ENCODE data around the gene SDCCAG8. TPM values are rescaled to one million over a fixed set of nuclear protein-coding genes. Genes with fewer than 3 reads are reported as not detected.
A peak's percentile ranks its signal among the peaks of the same experiment; 100 is the strongest.

The SDCCAG8 gene
- polyA plus RNA-seq, 10 donors: 17.9 to 27.1 (median 22.9) TPM

DNA sequence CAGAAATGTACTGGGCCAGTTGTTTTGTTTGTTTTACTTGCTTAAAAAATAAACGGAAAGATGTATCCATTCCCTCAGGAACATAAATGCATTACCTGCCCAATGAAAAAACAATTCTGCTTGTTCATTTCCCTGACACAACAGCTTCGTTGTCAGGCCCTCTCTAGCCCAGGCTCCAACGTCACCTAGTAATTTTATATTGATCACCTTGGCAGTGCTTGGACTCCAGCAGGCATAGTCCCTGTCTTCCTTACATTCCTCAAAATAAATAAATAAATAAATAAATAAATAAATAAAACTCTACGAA, 2.0 kb upstream of the SDCCAG8 start:
- no peak for DNase-seq

DNA sequence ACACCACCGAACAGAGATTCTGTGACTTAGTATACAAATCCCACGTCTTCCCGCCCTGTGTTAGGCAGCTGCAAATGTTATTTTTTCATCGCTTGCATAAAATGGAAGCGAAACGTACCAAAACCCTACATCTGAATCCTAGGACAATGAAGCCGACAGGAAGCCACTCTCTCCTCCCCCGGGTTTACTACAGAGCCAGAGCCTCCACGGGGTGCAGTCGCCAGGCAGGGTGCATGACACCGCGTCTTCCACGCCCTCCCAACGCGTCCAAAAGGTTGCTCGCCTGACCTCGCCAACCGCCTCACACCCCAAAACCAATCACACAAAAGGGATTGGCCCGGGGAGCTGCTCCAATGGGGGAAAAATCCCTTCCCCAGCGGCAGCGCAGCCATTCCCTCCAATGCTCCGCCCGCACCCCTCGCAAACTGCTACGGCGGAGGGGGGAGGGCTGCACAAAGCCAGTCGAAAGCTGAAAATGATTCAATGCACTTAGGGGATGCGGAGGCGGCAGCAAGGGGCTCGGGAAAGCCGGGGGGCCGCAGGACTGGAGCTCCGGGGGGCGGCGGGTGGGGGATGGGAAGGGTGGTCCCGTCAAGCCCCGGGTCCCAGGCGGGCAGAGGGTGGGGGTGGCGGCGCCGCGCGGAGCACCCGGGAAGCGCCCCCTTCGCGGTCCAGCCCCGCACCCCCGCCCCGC, 1.5 kb upstream of the SDCCAG8 start:
- DNase-seq: peak; percentile 52 to 88 (median 66)

DNA sequence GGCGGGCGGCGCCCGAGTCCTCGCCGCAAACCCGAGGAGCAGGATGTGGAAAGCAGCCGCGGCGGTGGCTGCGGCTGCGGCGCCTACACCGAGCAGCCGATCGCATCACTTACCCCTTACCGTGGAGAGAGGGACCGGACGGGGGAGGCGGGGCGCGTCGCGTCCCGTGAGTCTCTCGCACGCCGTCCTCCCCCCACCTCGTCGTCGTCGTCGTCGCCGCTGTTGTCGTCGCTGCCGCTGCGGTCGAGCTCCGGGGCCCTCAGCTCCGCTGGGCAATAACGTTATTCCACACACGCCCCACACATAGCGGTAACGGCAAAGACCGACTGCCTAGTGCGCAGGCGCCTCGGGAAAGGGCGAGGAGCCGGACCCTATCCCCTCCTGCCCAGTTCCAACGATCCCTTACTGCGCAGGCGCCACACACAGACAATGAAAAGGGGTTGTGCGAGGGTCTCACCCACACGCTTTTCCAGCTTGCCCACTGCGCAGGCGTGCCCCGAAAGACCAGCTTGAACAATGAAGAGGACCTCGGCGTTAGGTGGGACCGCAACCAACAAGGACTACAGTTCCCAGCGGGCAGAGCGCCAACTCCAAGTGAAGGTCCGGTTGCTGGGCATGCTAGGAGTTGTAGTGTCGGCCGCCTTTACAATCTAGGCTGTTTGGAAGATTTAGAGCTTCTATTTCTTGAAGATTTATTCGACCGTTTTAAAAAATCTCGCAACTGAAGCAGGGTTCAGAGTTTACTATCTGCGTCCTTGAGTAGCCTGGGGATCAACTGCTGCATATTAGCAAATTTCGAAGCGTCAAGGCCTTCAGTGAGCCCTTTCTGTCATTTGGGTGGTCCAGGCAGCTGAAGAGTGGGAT, 682 bp upstream of the SDCCAG8 start, which contains the start of gene CEP170:
CEP170 (minus strand) TSS at position 355 of the 864 bp plus-strand sequence. CDS start 30,001 bp downstream, outside the sequence.
- DNase-seq: peak; percentile 98 to 99 (median 98)

DNA sequence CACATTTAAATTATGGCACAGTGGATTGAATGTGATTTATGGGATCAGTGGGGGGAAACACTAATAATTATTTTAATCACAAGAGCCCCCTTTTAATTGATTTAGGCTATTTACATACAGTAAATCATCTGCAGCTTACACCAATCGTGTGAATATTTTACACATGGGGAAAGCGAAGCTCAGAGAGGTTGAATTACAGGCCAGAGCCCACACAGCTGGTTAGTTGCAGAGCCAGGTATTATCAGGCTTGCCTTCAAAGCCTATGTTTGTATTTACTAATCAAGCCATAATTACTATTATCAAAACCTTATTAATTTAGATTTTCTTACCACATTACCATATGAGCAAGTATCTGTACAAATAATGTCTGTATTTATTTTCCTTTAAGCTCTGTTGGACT, 749 bp downstream of the SDCCAG8 start:
- DNase-seq: no peak

DNA sequence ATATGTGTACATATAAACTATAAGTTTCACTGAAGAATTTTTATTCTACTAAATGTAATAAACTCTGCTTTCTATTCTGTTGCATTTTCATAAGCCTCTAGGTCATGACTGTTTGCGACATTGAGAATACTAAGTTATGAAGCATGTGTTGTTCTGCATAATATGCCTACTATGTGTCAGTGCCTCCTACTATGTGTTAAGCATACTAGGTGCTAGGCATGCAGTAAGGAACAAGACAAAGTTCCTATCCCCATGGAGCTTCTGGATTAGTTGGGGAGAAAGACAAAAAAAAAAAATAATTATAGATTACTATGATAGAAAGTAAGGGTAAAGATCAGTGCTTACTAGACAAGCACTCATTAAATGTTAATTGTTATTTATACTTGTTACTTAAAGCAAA, 1.3 kb downstream of the SDCCAG8 start:
- no peak for DNase-seq

DNA sequence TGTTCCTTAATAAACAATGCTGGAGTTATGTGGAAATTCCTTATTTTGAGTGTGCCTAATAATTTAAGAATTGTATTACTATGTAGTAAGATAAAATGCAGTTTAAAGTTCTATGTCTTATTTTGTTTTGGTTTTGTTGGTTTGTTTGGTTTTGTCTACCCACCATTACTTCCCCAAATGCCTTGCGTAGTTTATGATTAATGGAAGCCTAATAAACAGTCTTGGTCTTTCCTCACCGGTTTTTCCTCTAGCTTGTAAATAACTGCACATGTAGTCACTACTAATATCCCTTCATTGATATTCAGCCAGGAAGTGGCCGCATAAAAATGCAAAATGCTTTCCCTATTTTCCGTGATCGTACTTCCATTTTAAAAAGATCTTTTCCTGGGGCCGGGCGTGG, 2.9 kb downstream of the SDCCAG8 start:
- DNase-seq: no peak

DNA sequence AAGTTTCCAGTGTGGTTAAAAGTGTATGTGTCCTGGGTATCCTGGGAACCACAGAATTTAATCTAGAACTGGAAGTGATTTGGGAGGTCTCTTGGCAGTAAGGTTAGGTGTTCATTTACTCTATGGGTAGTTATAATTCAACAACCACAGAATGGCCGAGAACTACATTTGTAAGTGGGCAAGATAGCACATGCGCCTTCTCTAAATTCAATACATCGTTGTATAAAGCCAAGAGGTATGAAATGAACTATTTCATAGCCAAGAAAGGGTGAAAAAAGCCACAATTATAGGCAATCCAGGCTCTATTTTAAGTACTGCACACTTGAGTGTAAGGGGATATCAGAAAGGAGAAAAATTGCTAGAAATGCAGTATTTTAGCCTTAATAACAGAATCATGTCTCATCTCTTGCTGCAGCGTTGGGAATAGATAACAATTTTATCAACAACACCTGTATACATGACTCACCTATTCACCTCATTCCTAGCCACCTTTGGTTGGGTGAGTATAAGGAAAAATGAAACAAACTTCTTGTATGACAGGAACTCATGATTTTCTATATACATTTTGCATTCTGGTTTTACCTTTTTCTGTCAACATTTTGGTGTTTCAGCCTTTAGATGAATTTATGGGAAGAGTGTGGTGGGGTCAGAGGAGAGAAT, 4.5 kb downstream of the SDCCAG8 start:
- no peak for DNase-seq

DNA sequence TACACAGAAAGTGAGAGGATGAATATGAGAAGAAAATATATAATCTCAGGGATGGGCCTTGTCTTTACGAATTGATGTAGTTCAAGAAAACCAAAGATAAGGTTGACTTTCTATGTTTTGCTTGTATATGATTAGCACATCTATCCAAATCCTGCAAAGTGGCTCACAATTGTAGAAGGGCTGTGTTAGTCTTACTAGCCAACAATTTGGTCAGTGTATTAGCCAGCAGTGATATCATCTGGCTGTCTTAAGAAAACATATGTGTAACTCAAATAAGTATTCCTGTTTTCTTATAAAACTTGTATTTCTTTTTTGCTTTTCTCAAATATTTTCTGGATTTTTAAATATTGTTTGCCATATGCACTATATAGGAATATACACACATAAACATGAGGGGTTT, 5.5 kb downstream of the SDCCAG8 start:
- DNase-seq: peak in 2 of 3 donors; percentile 55 to 58

DNA sequence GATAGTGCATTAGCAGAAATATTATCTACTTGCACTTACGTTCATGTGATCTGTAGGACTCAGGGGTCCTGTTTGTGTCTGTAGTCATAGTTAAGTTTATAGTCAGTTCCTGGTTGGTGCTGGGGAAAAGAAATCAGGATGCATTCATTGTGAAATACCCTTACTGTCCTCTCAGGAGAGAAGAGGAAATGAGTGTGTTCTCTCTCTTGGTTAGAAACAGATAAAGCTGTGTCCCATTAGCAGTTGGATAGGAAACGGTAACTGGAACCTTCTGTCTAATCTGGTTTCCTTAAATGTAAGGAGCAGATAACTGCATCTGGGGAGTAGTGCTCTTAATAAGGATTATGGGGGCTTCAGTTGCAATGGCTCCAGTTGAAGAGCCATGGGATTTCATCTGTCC, 8.9 kb downstream of the SDCCAG8 start:
- DNase-seq: peak in 2 of 3 donors; percentile 53 to 69

DNA sequence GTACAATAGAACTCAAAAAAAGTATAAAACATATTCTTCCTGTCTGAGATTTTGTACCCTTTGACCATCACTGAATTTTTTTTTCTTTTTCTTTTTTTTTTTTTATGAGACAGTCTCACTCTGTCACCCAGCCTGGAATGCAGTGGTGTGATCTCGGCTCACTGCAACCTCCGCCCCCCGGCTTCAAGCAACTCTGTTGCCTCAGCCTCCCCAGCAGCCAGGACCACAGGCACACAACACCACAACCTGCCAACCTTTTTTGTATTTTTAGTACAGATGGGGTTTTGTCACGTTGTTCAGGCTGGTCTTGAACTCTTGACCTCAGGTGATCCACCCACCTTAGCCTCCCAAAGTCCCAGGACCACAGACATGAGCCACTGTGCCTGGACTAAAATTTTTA, 10.4 kb downstream of the SDCCAG8 start:
- no peak for DNase-seq

DNA sequence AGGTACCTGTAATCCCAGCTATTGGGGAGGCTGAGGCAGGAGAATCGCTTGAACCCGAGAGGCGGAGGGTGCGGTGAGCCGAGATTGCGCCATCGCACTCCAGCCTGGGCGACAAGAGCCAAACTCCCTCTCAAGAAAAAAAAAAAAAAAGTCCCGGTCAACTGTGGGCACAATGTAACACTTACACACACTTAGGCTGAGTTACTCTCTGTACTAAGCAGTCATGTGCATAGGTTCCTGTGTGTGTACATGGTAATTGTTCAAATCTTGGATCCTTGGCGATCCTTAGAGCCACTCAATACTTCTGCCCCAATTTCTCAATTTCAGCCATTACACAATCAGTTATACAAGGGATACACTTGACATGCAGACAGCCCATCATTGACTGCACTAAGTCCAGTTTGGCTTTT, 11.6 kb downstream of the SDCCAG8 start:
- no peak for DNase-seq

DNA sequence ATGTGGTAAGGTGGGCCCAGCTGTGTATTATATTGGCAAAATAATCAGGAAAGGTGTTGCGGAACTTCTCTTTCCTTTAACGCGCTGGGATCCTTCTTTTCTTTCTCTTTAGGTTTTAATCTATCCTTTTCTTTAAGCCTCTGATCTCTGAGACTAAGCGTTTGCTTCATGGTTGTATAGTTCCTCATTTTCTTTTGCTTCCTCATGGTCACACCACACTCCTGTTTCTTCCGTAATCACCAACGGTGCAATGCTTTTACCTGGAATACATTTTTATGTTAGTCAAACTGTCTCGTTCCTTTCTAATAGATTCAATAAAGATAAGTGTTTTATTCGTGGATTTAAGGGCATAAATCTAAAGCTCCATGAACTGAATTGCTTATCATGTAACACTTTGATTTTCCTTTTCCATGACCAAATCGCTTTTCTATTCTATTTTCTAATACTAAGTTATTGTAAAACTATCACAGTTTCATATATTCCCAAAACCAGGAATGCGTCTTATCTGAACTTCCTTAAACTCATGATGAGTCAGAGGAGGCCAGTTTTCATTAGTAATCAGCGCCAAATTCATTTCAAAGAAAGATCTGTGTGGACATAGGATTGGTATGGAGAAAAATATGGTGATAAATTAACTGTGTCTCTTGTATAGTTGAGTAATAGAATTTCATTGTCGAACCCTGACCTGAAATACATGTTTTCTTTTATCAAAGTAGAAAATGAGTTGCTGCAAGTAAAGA, 12.2 kb downstream of the SDCCAG8 start:
- peak in 1 of 3 donors; percentile 86 for DNase-seq

DNA sequence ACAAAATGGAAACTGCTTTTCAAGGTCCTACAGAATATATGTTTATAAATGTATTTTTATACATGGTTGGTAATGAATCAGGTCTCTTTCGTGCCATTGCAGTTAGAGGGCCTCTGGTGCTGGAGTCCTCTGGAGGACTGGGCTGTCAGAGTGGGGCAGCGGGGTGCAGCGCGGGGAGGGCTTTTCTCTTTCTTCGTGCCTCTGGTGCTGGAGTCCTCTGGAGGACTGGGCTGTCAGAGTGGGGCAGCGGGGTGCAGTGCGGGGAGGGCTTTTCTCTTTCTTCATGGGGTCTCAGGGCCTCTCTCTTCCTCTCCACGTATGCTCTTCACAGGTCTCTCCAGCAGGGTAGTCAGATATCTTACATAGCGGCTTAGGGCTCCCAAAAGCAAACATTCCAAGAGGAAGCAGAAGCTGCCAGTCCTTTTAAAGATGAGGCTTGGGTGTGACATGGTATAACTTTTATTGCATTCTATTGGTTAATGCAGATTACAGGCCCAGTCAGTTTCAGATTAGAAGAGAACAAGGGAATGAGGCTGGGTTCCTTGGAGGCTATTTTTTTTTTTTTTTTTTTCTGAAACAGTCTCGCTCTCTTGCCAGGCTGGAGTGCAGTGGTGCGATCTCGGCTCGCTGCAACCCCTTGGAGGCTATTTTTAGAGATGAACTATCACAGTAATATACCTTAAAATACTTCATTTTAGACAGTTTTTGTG, 13.1 kb downstream of the SDCCAG8 start:
- no peak for DNase-seq

DNA sequence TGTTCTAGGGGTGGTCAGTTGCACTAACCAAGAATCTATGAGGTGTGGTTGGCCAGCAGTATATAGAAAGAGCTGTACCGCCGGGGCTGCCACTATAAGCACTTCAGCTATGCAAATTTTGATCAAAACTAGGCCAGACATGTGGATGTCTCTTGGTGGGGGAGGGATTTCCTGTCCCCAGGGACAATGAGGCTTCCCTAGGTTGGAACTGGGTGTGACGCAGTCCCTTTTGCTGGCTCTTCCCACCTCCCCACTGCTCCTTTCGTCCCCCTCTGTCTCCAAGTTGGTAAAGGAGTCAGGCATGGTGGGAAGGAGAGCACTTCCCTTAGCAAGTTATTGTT, 13.6 kb downstream of the SDCCAG8 start:
- DNase-seq: no peak

DNA sequence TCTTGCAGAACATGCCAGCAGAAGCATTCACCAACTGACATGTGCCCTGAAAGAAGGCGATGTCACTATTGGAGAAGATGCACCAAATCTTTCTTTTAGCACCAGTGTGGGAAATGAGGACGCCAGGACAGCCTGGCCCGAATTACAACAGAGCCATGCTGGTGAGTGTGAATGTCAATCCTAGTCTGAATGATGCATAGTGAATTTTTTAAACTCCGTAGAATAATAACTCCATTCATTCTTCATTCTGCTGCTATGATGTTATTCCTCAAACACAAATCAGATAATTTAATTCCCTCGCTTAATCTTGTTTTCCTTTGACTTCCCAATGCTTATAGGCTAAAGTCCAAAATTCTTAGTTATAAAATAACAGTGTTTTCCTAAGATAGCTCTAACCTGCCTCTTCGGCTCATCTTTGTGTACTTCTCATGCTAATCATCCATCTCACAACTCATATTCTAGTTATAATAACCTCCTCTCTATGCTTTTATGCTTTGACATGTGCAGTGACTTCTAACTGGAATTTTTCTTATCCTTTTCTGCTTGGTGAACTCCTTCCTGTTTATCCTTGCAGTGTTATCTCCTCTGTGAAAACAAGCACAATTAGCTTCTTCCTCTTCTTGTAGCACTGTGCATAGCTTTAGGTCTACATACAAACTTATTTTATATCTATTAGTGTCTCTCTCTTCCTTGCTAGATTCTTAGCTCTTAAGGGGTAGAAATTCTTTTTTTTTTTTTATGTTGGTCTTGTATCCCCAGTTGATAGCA, 14.4 kb downstream of the SDCCAG8 start:
- DNase-seq: no peak

DNA sequence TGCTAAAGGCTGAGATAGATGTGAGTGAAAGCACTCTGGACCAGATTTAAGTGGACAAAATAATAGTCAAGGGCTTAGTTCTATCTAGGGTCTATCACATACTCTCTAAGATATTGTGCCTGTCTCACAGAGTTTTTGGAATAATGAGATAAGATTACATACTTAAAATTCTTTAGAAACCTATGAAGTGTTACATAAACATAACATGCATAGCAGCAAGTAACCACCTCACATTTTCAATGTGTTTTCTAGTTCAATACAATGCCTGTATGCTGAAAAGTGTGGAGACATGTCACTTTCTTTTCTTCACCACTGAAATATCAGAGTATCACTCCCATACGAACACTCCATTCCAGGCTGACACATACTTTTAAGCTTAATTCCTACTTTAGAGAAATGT, 16.2 kb downstream of the SDCCAG8 start:
- DNase-seq: no peak

DNA sequence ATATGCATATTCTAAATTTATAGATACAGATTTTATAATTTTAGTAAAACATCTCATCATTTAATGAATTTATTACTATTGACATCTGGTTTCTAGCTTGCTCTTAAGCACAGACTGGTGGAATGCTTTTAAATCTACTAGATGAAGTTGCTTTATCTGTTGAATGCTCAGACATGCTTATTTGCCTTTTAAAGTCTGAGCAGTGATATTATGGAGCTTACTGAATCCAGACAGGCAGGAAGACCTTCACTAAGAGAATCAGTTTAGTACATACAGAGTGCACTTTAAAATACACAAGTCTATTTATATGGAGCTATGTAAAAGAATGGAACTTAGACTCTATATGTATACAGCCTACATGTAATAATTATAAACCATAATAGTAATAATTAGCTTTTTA, 16.6 kb downstream of the SDCCAG8 start:
- DNase-seq: no peak

DNA sequence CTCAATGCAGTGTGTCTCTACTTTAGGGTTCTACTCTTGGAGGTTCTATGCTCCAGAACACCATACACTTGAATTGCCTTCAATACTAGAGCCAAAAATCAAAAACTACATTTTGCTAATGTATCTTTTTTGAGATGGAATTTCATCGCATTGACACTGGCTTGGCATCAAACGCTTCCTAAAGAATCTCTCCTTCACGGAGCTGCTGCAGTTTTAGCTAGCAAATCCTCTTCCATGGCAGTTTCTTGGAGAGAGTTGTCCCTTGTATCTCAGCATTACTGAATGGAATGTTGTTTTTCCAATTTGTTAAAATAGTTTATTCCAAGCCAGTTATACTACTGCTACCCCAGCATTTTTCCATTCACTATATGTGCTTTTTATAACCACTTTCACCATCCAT, 17.7 kb downstream of the SDCCAG8 start:
- DNase-seq: no peak

DNA sequence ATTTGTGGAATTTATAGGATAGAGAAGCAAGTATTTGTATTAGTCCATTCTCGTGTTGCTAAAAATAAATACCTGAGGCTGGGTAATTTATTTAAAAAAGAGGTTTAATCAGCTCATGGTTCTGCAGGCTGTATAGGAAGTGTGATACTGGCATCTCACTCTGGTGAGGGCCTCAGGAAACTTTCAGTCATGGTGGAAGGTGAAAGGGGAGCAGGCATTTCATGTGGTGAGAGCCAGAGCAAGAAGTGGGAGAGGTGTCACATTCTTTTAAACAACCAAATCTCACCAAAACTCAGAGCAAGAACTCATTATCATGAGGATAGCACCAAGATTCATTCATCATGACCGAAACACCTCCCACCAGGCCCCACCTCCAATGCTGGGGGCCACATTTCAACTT, 18.1 kb downstream of the SDCCAG8 start:
- DNase-seq: no peak

DNA sequence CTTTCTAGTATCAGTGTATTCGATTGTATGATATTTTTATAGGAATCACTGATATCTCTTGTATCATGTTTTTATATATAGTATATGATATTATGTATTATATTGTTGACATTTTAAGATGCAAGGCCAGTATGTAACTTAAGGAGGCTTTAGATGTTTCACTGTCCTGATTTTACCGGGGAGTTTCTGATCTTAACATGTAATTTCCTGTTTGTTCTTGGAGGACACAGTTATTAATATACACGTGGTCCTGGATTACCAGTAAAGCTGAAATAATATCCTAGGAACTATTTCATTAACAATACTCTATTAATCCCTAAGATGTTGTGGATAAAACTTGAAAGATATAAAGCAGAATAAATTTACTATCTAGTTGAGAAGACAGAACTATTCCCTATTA, 19.5 kb downstream of the SDCCAG8 start:
- no peak for DNase-seq

Measured in muscle of back (tissue), 11 donors.